ENCODE results near the gene CNNM2. TPM values are rescaled to one million over a fixed set of nuclear protein-coding genes. Genes with fewer than 3 reads are reported as not detected.

Gene CNNM2
- total RNA-seq, 2 experiments from 2014 or later = 4.2 to 4.5 TPM

DNA sequence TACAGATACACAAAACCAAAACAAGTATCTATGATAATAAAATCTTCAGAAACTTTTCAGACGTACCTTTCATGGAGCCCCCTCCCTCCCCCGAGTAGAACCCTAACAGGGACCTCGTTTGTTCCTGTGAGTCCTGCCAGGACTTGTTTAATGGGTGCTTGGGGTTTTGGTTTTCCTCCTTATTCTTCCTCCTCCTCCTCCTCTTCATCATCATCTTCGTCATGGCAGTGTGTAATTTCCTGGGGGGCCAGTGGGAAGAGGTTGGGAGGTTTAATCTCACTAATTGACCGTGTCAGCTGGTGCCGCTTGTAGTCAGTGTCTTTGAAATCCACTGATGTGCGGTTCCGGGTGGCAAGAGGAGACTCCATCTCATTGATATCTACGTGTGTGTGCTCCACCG is 171.4 kb downstream of the CNNM2 start:
- Mint-ChIP-seq H3K36me3 (ENCODE audit: low read depth) (peaks cover 44% of the 10 kb centered on the region), H3K27me3 (no peaks in the 10 kb centered on the region), H3K27ac (no peak overlapping the region), H3K9me3 (ENCODE audit: low read depth) (no peaks in the 10 kb centered on the region), H3K4me3 (no peak overlapping the region), H3K4me1 (no peaks in the 10 kb centered on the region)
- ATAC-seq (no peak), DNase-seq (no peak)
- intact Hi-C loops (cut with DNase I, micrococcal nuclease) = no loop called here
- CTCF ChIA-PET = interaction anchor here (0.6 to 0.7 kb wide), 2 partner anchors 191 to 397 kb away, joined by 3 read pairs; no protein-coding TSS in a partner anchor
- POLR2A ChIA-PET = no interaction called here

DNA sequence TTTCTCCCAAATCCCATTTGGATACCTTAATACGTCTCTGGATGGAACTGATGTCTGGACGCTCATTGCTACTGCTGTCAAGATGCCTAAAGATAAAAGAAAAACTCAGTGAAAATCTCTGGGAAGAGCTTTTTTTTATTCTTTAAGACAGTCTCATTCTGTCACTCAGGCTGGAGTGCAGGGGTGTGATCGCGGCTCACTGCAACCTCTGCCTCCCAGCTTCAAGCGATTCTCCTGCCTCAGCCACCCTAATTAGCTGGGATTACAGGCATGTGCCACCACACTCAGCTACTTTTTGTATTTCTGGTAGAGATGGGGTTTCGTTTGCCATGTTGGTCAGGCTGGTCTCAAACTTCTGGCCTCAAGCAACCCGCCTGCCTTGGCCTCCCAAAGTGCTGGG is 172.8 kb downstream of the CNNM2 start:
- CTCF ChIA-PET = interaction anchor here (0.6 to 0.7 kb wide), 2 partner anchors 440 to 1134 kb away, joined by 3 read pairs; no protein-coding TSS in a partner anchor
- H3K27me3 Mint-ChIP-seq = no peaks in the 10 kb centered on the region
- H3K4me1 Mint-ChIP-seq = no peaks in the 10 kb centered on the region
- ATAC-seq (no peak), DNase-seq (no peak)
- peak overlapping the region; percentile 5 for H3K27ac Mint-ChIP-seq
- no peaks in the 10 kb centered on the region for H3K9me3 Mint-ChIP-seq (ENCODE audit: low read depth)
- POLR2A ChIA-PET = interaction anchor here (0.6 kb wide), 1 partner anchor 11 kb away, joined by 6 read pairs; no protein-coding TSS in a partner anchor
- intact Hi-C loops (cut with DNase I, micrococcal nuclease) = no loop called here
- peaks cover 42% of the 10 kb centered on the region for H3K36me3 Mint-ChIP-seq (ENCODE audit: low read depth)
- H3K4me3 Mint-ChIP-seq = no peak overlapping the region

DNA sequence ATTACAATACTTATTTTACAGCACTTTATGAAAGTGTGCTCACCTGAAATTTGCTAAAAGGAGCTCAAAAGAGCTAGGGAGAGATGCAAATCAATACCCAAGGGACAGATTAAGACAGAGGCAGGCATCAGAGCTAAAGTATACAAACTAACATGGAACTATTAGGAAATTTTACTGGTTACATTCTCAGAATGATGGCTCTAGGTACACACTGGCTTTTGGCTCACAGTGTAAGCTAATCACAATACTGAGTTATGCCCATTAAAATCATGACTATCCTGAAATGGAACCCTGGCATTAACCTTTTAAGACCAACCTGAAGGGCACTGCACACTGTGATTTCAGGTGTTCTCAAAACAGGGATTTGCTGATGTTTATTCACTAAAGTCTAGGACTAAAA is 176.9 kb downstream of the CNNM2 start:
- peaks cover 32% of the 10 kb centered on the region for H3K36me3 Mint-ChIP-seq (ENCODE audit: low read depth)
- no peak overlapping the region for H3K27ac Mint-ChIP-seq
- intact Hi-C loops (cut with DNase I, micrococcal nuclease) = no loop called here
- ATAC-seq (no peak), DNase-seq (no peak)
- ChIA-PET POLR2A (no interaction called here), CTCF (interaction anchor here (0.6 to 1.0 kb wide), 5 partner anchors 11 to 149 kb away, joined by 3 to 4 read pairs (median 3); no protein-coding TSS in a partner anchor)
- peaks cover 8% of the 10 kb centered on the region for H3K4me1 Mint-ChIP-seq
- H3K9me3 Mint-ChIP-seq (ENCODE audit: low read depth) = no peaks in the 10 kb centered on the region
- H3K4me3 Mint-ChIP-seq = no peak overlapping the region
- H3K27me3 Mint-ChIP-seq = no peaks in the 10 kb centered on the region

DNA sequence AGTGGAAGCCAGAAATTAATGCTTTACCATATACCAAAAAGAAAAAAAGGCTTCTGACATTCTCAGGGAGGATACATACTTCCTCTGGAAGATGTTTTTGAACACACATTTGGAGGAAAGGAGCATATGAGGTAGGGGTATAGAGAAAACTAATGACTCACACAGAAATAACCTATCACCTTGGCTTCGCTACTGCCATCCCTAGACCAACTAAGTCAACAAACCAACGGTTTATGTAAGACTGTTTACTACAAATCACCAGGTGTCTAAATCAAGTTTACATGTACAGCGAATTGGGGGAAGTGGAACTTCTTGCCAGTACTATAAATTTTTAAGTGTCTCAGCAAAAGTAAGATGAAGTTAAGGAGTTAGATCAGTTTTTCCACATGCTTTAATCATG is 178.0 kb downstream of the CNNM2 start:
- ATAC-seq (no peak), DNase-seq (no peak)
- CTCF ChIA-PET = interaction anchor here (1.0 kb wide), 1 partner anchor 10 kb away, joined by 3 read pairs; no protein-coding TSS in a partner anchor
- intact Hi-C loops (cut with DNase I, micrococcal nuclease) = no loop called here
- Mint-ChIP-seq H3K4me3 (no peak overlapping the region), H3K9me3 (ENCODE audit: low read depth) (no peaks in the 10 kb centered on the region), H3K27me3 (no peaks in the 10 kb centered on the region), H3K4me1 (peaks cover 8% of the 10 kb centered on the region), H3K36me3 (ENCODE audit: low read depth) (peaks cover 26% of the 10 kb centered on the region), H3K27ac (peak overlapping the region; percentile 40)
- POLR2A ChIA-PET = no interaction called here

DNA sequence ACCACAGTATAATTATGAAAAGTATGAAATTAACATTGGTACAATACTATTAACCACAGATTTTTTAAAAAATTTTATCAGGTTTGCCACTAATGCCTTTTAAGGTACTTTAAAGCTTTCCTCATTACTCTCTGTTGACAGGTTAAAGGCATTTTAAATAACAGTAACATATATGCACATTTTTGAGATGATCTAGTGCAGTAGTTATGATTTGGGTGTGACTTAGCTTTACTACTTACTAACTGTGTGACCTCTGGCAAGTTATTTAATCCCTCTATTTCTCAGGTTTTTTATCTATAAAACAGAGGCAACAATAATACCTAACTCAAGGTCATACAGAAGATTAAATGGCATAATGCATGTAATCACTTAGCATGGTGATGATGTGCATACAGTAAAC is 180.1 kb downstream of the CNNM2 start:
- Mint-ChIP-seq H3K36me3 (ENCODE audit: low read depth) (peaks cover 27% of the 10 kb centered on the region), H3K4me3 (no peak overlapping the region), H3K4me1 (peaks cover 8% of the 10 kb centered on the region), H3K27ac (no peak overlapping the region), H3K9me3 (ENCODE audit: low read depth) (no peaks in the 10 kb centered on the region), H3K27me3 (no peaks in the 10 kb centered on the region)
- POLR2A ChIA-PET = interaction anchor here (0.8 kb wide), 1 partner anchor 10 kb away, joined by 3 read pairs; no protein-coding TSS in a partner anchor
- intact Hi-C loops (cut with DNase I, micrococcal nuclease) = no loop called here
- DNase-seq (no peak), ATAC-seq (no peak)
- CTCF ChIA-PET = interaction anchor here (0.6 to 1.1 kb wide), 3 partner anchors 11 to 20 kb away, joined by 3 to 4 read pairs (median 3); no protein-coding TSS in a partner anchor

DNA sequence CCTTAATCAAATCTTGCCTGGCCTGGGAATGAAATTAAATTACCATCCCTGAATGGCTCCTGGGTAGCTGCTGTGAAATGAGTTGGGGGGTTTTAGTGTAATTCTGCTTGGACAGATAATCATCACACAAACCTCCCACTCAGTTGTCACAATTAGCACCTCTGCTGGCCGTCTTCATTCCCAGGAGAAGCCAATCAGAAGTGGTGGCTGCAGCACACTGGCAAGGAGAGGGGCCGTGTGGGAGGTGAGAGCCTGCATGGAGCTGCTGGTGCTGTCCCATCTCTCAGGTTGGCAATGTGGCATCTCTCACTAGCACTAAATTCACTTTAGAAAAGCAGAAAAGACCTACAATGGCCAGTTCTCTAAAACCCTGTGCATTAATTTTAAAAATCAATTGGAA is 182.5 kb downstream of the CNNM2 start:
- DNase-seq (no peak), ATAC-seq (no peak)
- Mint-ChIP-seq H3K9me3 (ENCODE audit: low read depth) (no peaks in the 10 kb centered on the region), H3K4me1 (peaks cover 8% of the 10 kb centered on the region), H3K36me3 (ENCODE audit: low read depth) (peaks cover 19% of the 10 kb centered on the region), H3K27me3 (no peaks in the 10 kb centered on the region), H3K4me3 (no peak overlapping the region), H3K27ac (no peak overlapping the region)
- ChIA-PET POLR2A (no interaction called here), CTCF (interaction anchor here (1.4 kb wide), 1 partner anchor 144 kb away, joined by 5 read pairs; no protein-coding TSS in a partner anchor)
- intact Hi-C loops (cut with DNase I, micrococcal nuclease) = no loop called here

DNA sequence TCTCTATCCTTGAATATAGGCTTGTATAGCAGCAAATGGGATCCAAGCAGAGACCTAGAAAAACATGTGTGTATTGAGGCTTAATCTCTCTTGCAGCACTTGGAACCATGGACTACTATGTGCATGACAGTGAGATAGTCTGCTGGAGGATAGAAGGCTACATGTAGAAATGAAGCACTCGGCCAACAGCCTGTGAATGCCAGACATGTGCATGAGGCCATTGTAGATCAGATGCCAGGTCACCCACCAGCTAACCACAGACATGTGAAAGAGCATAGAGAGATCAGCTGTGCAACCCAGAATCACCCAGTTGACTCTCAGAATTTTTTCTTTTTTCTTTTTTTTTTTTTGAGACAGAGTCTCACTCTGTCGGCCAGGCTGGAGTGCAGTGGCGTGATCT is 184.1 kb downstream of the CNNM2 start:
- Mint-ChIP-seq H3K4me3 (no peak overlapping the region), H3K9me3 (ENCODE audit: low read depth) (no peaks in the 10 kb centered on the region), H3K27ac (no peak overlapping the region), H3K4me1 (no peaks in the 10 kb centered on the region), H3K27me3 (no peaks in the 10 kb centered on the region), H3K36me3 (ENCODE audit: low read depth) (peaks cover 16% of the 10 kb centered on the region)
- DNase-seq = no peak
- POLR2A ChIA-PET = no interaction called here
- ATAC-seq = no peak
- CTCF ChIA-PET = no interaction called here
- intact Hi-C loops (cut with DNase I, micrococcal nuclease) = no loop called here

DNA sequence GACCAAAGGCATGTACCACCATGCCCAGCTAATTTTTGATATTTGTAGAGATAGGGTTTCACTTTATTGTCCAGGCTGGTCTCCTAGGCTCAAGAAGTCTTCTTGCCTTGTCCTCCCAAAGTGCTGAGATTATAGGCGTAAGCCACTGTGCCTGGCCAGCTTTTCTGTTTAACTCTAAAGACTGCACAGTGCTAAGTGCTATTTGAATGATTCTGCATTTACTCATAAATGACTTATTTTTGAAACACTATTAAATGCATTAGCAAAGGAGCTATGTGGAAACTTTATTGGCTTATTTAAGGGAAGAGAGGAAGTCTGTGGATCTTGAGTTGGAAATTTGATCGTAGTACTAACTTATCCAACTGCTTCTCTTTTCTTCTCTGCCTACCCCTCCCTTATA is 185.9 kb downstream of the CNNM2 start:
- ATAC-seq (no peak), DNase-seq (no peak)
- Mint-ChIP-seq H3K27me3 (no peaks in the 10 kb centered on the region), H3K4me1 (no peaks in the 10 kb centered on the region), H3K9me3 (ENCODE audit: low read depth) (no peaks in the 10 kb centered on the region), H3K27ac (no peak overlapping the region), H3K36me3 (ENCODE audit: low read depth) (peaks cover 17% of the 10 kb centered on the region), H3K4me3 (no peak overlapping the region)
- CTCF ChIA-PET = interaction anchor here (0.7 to 1.3 kb wide), 2 partner anchors 20 to 390 kb away, joined by 3 to 9 read pairs; partner anchors contain the start of genes ARL3 and SFXN2
- POLR2A ChIA-PET = no interaction called here
- intact Hi-C loops (cut with DNase I, micrococcal nuclease) = no loop called here

DNA sequence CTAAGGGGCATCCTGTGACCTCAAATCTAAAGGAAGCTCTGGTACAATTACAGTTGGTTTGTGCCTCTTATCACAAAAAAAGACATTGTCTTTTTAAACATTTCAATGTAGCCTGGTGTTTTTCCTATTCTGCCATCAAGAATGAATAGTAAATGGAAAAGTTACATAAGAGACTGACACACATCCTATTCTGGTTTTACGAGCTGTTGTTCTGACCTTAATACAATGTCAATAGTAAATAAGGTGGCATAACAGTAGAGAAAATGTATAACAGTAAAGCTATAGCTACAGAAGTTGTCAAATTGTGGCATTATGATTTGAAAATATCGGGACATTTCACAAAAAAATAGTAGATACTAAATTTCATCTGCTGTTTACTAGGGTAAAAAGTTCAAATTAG is 186.6 kb downstream of the CNNM2 start:
- Mint-ChIP-seq H3K9me3 (ENCODE audit: low read depth) (no peaks in the 10 kb centered on the region), H3K27ac (no peak overlapping the region), H3K4me1 (no peaks in the 10 kb centered on the region), H3K4me3 (no peak overlapping the region), H3K36me3 (ENCODE audit: low read depth) (peaks cover 20% of the 10 kb centered on the region), H3K27me3 (no peaks in the 10 kb centered on the region)
- ATAC-seq = no peak
- CTCF ChIA-PET = interaction anchor here (0.7 kb wide), 2 partner anchors 12 to 355 kb away, joined by 3 read pairs; no protein-coding TSS in a partner anchor
- intact Hi-C loops (cut with DNase I, micrococcal nuclease) = no loop called here
- POLR2A ChIA-PET = no interaction called here
- no peak for DNase-seq

DNA sequence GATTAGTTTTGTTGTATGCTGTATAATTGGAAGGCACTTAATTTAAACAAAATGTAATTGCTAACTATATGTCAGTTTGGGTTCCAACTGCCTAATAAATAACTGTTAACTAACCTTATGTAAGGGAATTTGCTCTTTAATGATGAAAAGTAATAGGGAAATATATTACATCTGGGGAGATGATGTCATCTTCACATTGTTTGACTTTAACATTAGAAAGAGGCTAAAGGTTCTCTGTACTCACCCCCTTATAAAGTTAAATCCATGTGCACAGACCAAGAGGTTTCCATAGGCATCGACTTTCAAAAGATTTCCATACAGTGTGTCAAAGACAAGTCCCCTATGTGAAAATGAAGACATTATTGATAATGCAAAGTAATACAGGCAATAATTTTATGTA is 187.4 kb downstream of the CNNM2 start:
- DNase-seq (no peak), ATAC-seq (no peak)
- Mint-ChIP-seq H3K27ac (no peak overlapping the region), H3K27me3 (no peaks in the 10 kb centered on the region), H3K4me3 (no peak overlapping the region), H3K9me3 (ENCODE audit: low read depth) (no peaks in the 10 kb centered on the region), H3K4me1 (no peaks in the 10 kb centered on the region), H3K36me3 (ENCODE audit: low read depth) (peaks cover 15% of the 10 kb centered on the region)
- ChIA-PET POLR2A (no interaction called here), CTCF (interaction anchor here (0.6 to 1.4 kb wide), 4 partner anchors 10 to 139 kb away, joined by 3 read pairs; no protein-coding TSS in a partner anchor)
- intact Hi-C loops (cut with DNase I, micrococcal nuclease) = no loop called here

DNA sequence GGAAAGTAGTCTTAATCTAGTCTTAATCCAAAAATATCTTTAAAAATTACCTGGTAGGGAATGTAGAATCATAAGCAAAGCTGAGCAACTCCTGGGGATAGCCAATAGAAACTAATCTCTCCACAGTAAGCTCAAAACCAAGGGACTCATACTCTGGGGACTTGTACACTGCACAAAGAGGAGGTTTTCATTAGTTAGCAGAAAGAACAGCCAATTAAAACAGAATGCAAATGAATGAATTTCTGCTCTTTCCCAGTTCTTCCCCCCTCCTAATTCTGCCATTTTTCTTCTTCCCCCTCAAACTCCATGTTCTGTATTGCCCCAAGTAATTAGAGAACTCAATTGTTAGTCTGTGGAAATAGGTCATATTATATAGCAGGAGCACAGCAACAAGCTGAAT is 188.4 kb downstream of the CNNM2 start:
- no peak overlapping the region for H3K27ac Mint-ChIP-seq

DNA sequence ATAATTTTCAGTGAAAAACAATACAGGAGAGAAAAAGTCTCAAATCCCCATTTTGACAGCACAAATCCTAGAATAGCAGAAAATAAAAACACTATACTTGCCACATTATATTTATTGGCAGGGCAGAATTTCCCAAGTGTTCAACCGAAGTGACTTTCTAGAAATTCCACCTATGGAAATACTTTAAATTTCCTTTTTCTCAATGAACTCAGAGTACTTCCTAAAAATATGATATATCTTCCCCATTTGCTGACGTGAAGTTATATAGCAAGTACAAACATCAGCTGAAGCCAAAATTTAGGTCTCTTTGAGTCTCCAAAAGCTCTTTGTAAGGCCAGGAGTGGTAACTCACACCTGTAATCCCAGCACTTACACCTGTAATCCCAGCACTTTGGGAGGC is 191.7 kb downstream of the CNNM2 start:
- no peak for ATAC-seq
- ChIA-PET POLR2A (no interaction called here), CTCF (interaction anchor here (0.6 to 2.7 kb wide), 3 partner anchors 119 to 603 kb away, joined by 3 to 18 read pairs (median 4); partner anchors contain the start of gene RPEL1)
- no peak for DNase-seq
- H3K4me1 Mint-ChIP-seq = peaks cover 20% of the 10 kb centered on the region
- H3K4me3 Mint-ChIP-seq = no peak overlapping the region
- peaks cover 9% of the 10 kb centered on the region for H3K36me3 Mint-ChIP-seq (ENCODE audit: low read depth)
- no peaks in the 10 kb centered on the region for H3K27me3 Mint-ChIP-seq
- H3K27ac Mint-ChIP-seq = no peak overlapping the region
- intact Hi-C loops (cut with DNase I, micrococcal nuclease) = loop anchor here in 1 of 2 experiments (5.0 kb wide), 2 partner anchors 82 to 132 kb away; partner anchors contain the start of gene NT5C2
- H3K9me3 Mint-ChIP-seq (ENCODE audit: low read depth) = no peaks in the 10 kb centered on the region

More for the DNA sequence above, 188.4 kb downstream of the CNNM2 start:
- no peak overlapping the region for H3K4me3 Mint-ChIP-seq
- H3K9me3 Mint-ChIP-seq (ENCODE audit: low read depth) = no peaks in the 10 kb centered on the region
- ChIA-PET CTCF (interaction anchor here (0.9 to 1.4 kb wide), 2 partner anchors 11 to 12 kb away, joined by 3 read pairs; no protein-coding TSS in a partner anchor), POLR2A (no interaction called here)
- H3K27me3 Mint-ChIP-seq = no peaks in the 10 kb centered on the region
- no peak for ATAC-seq
- H3K4me1 Mint-ChIP-seq = peaks cover 7% of the 10 kb centered on the region
- intact Hi-C loops (cut with DNase I, micrococcal nuclease) = no loop called here
- peaks cover 20% of the 10 kb centered on the region for H3K36me3 Mint-ChIP-seq (ENCODE audit: low read depth)
- DNase-seq = no peak

Data from activated CD4-positive, alpha-beta T cell treated with anti-CD3 and anti-CD28 coated beads for 36 hours (primary cell).